NCI-H345 (cell line): ENCODE results near the gene TLCD5.
A peak's percentile ranks its signal among the peaks of the same experiment; 100 is the strongest.

ENCODE experiments used
- DNase-seq: peaks from one replicate; lab custom pipeline; 2025; lab: John Stamatoyannopoulos, UW

Gene TLCD5

DNA sequence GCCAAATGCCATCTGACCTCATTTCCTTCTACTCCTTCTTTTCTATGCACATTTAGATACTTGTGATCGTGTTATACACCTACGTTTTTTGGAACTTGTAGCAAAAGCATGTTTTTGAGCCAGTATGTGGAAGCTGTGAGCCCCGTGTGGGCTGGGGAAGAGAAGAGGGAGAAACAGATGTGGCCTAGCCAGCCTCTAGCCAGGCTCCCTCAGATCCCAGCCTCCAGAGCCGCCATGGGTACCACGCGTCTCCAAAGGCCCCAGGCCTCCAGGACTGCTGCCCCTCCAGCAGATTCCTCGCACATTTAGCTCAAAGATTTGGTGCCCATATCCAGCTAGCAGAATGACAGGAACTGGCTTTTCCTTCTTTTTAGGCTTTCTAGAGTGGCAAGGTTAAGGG lies 17.0 kb upstream of the TLCD5 start:
- DNase-seq = no peak

- no peak for DNase-seq
These were observed 14.2 kb upstream of the TLCD5 start for GRCh38 chr11:120310870-120311269.

GRCh38 chr11:120314861-120315260 lies 10.2 kb upstream of the TLCD5 start:
- DNase-seq = no peak

GRCh38 chr11:120316880-120317688 lies 8.0 kb upstream of the TLCD5 start:
- DNase-seq = no peak

DNA sequence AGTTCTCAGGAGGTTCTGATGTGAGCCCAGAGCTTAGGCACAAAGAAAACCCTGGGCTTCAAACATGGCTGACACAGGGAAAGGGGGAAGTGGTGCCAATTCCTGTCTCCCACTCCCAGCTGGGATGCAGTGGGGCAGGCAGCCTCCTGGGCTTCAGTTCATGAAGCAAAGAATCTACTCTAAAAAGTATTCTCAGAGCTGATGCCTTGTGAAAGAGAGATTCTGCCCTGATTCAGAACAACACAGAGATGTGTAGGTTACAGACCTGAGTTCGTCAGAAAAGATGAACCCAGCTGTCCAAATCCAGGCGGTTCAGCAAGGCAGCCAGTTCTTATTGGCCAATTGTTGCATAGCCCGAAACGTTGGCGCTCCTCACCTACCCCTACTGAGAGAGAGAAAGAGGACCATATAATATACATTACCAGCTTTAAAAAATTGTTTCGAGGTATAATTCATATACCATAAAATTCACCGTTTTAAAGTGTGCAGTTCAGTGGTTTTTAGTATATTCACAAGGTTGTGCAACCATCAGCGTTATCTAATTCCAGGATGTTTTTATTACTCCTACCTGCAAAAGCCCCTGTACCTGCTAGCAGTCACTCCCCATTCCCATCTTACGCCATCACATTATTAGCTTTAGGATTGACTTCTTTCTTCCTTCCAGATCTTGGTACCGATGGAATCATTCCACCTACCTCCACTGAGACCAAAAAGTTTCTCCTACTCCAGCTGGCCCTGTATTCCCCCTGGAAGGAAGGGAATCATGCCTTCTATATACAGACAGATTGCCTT lies 7.2 kb upstream of the TLCD5 start:
- DNase-seq = no peak

GRCh38 chr11:120318906-120319305 lies 6.2 kb upstream of the TLCD5 start:
- no peak for DNase-seq

DNA sequence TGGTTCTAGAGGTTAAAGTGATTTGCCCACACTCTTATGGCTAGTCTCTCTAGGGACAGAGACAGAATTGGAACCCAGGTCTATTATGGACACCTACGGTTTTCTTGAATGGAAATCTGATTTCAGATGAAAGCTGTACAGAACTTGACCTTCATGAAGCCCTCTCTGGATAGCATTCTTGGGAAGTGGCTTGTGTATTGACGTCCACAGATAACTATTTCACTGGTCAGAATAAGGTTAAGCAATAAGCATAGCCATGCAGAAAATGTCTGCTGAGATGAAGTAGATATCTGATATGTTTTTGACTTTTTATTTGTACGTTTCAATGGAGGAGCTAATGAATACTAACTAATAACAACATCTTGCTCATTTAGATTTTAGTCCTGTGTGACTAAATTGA lies 1.1 kb downstream of the TLCD5 start:
- no peak for DNase-seq

- no peak for DNase-seq
These were observed 1.8 kb downstream of the TLCD5 start for GRCh38 chr11:120326845-120327281.

GRCh38 chr11:120327311-120327710 lies 2.2 kb downstream of the TLCD5 start:
- no peak for DNase-seq

DNA sequence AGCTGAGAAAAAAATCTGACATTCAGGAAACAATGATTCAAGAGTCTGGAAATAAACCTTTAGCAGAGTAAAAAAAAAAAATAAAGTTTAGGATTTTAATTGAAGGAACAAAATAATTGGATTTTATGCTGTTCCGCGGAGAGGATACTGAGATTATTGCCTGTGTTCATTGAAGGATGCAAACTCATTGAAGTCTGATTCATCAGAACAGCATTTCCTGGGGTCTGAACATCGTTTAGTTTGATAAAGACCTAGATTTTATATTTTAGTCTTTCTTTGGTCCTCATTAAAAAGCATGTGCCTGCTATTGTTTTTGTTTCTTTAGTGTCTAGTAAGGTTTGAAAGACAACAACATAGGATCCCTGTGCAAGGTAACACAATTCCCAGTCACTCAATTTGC lies 4.5 kb downstream of the TLCD5 start:
- no peak for DNase-seq

DNA sequence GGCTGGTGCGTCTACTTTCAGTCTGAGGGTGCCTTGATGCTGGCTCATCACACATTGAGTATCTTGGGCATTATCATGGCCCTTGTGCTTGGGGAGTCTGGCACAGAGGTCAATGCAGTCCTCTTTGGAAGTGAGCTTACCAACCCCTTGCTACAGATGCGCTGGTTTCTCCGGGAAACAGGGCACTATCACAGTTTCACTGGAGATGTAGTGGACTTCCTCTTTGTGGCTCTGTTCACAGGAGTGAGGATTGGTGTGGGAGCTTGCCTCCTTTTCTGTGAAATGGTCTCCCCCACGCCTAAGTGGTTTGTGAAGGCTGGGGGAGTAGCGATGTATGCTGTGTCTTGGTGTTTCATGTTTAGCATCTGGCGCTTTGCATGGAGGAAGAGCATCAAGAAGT lies 4.9 kb downstream of the TLCD5 start:
- DNase-seq = no peak

DNA sequence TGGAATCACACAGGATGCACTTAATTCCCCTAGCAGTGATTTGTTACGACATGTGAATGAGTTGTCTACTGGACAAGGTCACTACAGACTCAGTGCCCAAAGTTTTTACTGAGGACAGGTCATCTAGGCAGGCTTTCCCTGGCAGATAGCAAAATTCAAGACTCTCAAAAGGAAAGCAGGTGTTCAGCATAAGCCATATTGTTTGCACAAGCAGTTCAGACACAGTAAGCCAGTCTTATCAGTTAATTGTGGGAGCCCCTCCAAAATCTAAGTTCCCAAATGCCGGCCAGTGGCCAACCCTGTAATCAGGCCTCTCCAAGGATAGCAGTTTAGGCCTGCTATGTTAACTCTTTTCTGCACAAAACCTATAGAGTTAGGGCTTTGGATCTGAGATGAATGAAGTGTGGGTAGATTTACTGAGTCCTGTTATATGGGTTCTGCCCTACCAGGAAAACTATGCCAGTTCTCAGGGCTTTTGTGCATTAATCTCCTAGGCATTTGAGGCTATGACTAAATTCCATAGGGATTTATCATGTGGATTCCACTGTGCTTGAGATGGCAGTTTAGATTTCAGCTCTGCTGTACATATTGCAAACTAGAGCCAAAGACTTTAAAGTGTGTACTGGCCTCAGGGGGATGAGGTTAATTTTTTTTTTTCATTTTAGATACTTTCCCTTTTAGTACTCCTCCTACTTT lies 6.3 kb downstream of the TLCD5 start:
- no peak for DNase-seq

GRCh38 chr11:120332822-120333716 lies 8.0 kb downstream of the TLCD5 start:
- DNase-seq = no peak

GRCh38 chr11:120333801-120334200 lies 8.7 kb downstream of the TLCD5 start:
- no peak for DNase-seq

- DNase-seq = no peak
These were observed 9.2 kb downstream of the TLCD5 start for GRCh38 chr11:120334332-120334731.

DNA sequence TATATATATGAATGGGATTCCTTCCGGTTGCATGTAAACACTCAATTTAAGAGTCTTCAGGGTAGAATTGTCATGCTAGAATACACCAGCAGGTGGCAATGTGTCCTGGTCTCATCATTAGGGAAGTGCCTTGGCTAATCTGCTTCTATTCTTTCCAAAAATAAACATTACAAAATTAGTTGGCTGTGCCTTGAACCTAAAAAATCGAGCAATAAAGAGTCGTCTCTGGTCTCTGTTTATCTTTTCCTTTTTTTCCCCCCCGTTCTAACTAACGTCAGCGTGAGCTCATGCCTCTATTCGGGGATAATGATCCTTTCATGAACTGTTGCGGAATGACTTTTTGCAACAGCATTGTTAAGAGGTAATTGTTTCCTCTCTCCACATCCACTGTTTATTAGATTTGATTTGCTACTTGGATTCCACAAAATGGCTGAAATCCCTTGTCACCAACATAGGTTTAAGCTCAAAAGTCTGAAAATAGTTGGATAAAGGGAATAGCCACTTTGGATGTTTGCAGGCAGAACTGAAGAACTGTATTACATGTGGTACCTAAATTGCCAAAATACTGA lies 9.9 kb downstream of the TLCD5 start:
- peak; percentile 80 for DNase-seq

GRCh38 chr11:120335556-120335907 lies 10.4 kb downstream of the TLCD5 start:
- DNase-seq = peak; percentile 71

DNA sequence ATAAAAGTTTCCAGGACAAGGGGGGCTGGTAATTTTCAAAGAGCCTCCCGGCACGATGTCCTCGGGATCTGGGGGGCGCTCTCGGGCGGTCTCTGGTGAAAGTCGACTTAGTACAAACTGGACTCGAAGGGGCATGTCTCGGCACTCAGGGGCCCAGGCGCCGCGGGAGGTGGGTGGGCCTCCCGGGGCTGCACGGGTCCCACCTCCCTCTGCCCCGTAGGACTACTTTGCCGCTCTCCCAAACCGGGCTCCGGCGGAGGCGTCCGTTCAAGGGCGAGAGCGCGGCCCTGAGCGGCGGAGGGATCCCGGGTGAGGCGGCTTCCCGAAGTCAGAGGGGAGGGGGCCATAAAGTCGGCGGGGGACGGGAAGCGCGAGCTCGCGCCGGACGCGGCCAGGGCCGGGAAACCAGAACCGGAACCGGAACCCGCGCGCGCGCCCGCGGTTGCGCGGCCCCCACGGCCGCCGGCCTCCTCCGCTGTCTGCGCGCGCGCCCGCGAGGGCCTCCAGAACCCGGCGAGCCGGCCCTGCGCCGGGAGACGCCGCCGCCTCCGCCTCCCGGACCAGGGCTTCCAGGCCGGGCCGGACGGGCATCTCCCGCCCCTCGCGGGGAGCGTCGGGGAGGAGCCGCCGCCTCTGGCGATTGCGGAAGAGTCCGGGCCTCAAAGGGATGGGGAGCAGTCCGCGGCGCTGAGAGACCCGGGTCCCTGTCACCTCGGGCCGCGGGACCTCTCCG lies 11.0 kb downstream of the TLCD5 start, which contains the start of gene ARHGEF12:
Gene ARHGEF12 (plus strand): TSS at position 506 of the 733 bp plus-strand sequence. CDS start 831 bp downstream, outside the sequence.
- peak; percentile 97 for DNase-seq

DNA sequence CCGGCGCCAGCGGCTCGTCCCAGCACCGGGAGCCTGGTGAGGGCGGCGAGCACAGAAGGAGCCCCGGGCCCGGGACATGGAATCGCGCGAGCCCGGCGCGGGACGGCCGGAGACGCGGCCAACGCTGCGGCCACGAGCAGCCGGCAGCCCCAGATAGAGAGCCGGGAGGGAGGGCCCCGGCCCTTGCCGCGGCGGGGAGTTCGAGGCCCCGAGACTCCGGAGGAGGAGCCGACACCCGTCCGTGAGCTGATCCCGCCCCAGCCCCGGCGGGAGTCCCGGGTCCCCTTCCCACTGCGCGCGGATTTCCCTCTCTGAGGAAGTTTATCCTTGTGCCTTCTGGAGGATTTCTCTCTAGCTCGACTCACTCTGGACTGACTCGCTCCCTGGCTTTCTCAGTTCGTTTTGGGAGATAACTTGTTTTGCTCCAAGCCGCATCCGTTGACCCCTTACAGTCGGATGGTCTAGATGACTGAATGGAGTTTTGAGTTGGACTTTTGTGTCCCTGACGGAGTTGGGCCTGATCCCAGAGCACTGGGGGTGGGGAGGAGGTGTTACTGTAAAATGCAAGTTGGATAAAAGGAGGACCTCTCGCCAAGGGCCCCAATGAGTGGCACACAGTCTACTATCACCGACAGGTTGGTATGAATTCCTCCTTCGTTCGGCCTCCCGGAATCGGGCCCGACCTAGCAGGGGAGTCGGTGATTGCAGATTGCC lies 11.7 kb downstream of the TLCD5 start:
- DNase-seq = peak; percentile 53
